ENCODE data around the gene TNFSF12.
A peak's percentile ranks its signal among the peaks of the same experiment; 100 is the strongest.

TNFSF12 gene

DNA sequence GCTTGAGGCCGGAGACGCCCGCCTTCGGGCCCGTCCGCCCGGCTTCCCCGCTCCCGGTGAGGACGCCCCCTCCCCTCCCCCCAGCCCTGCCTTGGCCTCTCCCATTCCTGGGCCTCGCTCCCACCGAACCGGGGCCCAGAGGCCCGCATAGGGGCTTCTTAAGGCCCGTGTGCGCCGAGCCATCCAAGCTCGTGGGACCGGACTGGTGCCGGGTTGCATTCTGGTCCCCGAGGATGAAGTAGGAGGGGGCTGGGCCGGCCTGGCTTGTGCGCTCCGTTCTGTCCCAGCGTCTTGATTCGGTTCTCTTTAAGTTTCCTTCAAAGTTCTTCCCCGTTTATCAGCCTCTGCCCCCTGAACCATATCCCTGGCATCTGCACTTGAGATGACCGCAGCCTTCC is 13.3 kb downstream of the TNFSF12 start:
- no peak for DNase-seq (ENCODE audit: insufficient read length, low spot score)
- peak; percentile 55 for FAIRE-seq

DNA sequence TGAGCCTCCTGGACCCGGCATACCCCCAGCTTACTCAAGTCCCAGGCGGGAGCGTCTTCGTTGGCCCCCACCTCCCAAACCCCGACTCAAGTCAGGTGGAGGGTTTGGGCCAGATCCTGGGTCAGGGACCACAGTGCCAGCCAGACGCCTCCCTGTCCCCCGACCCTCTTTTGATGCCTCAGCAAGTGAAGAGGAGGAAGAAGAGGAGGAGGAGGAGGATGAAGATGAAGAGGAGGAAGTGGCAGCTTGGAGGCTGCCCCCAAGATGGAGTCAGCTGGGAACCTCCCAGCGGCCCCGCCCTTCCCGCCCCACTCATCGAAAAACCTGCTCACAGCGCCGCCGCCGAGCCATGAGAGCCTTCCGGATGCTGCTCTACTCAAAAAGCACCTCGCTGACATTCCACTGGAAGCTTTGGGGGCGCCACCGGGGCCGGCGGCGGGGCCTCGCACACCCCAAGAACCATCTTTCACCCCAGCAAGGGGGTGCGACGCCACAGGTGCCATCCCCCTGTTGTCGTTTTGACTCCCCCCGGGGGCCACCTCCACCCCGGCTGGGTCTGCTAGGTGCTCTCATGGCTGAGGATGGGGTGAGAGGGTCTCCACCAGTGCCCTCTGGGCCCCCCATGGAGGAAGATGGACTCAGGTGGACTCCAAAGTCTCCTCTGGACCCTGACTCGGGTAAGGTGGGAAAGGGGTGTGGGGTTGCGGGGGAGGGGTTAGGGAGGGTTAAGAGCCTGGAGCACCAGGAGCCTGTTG is 14.4 kb downstream of the TNFSF12 start:
- DNase-seq (ENCODE audit: insufficient read length, low spot score), result no peak
- no peak for FAIRE-seq

DNA sequence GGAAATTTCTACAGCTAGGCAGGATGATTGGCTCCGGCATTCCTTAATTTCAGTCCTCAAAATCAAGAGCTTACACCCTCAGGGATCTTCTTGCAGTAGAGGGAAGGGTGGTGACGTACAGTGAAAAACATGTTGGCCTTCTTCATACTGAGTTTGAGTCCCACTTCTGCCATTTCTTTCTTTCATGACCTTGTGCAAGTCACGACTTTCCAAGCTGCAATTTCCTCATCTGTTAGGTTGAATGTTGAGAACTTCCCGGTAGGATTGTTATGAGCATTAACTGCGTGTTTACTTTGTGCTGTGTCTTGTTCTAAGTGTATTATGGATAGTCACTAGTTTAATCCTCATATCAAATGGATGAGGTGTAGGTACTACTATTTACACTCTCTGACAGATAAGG is 20.7 kb downstream of the TNFSF12 start:
- DNase-seq (ENCODE audit: insufficient read length, low spot score), result no peak
- no peak for FAIRE-seq

GRCh38 chr17:7570351-7570750 is 21.5 kb downstream of the TNFSF12 start:
- FAIRE-seq, result no peak
- DNase-seq (ENCODE audit: insufficient read length, low spot score), result no peak

- peak; percentile 100 for FAIRE-seq
- DNase-seq (ENCODE audit: insufficient read length, low spot score), result no peak
Measured at GRCh38 chr17:7572338-7572587, 23.4 kb downstream of the TNFSF12 start.

GRCh38 chr17:7572588-7573323 is 23.9 kb downstream of the TNFSF12 start:
- FAIRE-seq (no peak), DNase-seq (ENCODE audit: insufficient read length, low spot score) (peak; percentile 91)

DNA sequence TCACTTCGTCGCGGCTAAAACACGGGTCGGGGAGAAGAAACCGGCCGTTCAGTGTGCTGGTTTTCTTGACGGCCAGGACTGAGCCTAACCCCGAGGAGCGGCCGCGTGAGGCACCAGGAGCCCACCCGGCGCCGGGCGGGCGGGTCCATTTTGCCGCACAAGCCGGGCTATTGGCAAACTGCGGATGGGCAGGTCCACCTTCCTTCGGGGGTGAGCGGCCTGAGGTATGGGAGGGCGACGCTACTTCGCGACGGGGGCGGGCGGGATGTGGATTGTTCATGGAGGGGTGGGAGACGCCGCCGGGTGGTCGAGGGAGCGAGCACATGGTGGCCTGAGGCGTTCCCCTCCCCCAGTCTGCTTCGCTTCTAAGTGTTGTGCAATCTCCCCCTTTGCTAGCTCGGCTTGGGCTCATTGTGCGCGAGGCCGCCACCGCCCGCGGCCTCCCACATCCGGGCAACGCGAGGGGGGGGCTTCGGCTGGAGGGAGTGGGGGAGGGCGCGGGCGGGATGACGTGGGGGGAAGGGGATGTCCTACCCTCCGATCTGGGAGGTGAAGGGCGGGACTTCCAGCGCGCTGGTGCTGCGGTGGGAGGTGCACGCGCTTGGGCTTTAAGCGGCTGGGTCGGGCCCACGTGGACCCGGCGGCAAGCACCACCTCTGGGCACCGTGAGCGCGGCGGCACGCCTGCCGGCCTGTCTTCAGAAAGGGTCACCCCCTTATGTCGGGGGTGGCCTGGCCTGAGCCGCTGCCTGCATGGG is 24.6 kb downstream of the TNFSF12 start:
- peak; percentile 63 for DNase-seq (ENCODE audit: insufficient read length, low spot score)
- FAIRE-seq, result peak; percentile 86

- no peak for FAIRE-seq
- no peak for DNase-seq (ENCODE audit: insufficient read length, low spot score)
Measured at GRCh38 chr17:7574176-7574953, 25.5 kb downstream of the TNFSF12 start.

GRCh38 chr17:7575481-7575883 is 26.6 kb downstream of the TNFSF12 start:
- FAIRE-seq (no peak), DNase-seq (ENCODE audit: insufficient read length, low spot score) (no peak)

GRCh38 chr17:7575959-7576358 is 27.1 kb downstream of the TNFSF12 start:
- FAIRE-seq (no peak), DNase-seq (ENCODE audit: insufficient read length, low spot score) (no peak)

GRCh38 chr17:7576432-7576937 is 27.6 kb downstream of the TNFSF12 start:
- DNase-seq (ENCODE audit: insufficient read length, low spot score) (no peak), FAIRE-seq (no peak)

DNA sequence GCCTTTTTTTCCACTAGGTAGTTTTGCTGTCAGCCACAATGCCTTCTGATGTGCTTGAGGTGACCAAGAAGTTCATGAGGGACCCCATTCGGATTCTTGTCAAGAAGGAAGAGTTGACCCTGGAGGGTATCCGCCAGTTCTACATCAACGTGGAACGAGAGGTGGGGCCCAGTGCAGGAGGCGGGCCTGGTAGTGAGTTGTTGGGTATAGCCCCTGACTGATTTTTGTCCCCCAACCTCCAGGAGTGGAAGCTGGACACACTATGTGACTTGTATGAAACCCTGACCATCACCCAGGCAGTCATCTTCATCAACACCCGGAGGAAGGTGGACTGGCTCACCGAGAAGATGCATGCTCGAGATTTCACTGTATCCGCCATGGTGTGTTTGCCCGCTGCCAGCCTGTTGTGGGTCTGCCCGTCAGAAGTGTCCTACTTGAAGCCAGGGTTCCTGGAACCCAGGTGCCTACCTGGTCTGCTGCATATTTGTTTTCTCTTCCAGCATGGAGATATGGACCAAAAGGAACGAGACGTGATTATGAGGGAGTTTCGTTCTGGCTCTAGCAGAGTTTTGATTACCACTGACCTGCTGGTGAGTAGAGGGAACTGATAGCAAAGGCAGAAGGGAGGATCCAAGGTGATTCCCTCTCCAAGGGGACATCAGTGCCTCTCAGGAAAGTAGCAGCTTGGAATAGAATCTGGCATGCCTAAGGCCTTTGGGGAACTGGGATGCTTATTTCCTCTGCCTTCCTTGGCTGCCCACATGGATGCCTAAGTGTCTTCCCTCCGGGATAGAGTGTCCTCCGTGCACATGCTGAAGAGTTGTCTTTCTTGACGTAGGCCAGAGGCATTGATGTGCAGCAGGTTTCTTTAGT is 28.7 kb downstream of the TNFSF12 start:
- FAIRE-seq, result no peak
- no peak for DNase-seq (ENCODE audit: insufficient read length, low spot score)

DNA sequence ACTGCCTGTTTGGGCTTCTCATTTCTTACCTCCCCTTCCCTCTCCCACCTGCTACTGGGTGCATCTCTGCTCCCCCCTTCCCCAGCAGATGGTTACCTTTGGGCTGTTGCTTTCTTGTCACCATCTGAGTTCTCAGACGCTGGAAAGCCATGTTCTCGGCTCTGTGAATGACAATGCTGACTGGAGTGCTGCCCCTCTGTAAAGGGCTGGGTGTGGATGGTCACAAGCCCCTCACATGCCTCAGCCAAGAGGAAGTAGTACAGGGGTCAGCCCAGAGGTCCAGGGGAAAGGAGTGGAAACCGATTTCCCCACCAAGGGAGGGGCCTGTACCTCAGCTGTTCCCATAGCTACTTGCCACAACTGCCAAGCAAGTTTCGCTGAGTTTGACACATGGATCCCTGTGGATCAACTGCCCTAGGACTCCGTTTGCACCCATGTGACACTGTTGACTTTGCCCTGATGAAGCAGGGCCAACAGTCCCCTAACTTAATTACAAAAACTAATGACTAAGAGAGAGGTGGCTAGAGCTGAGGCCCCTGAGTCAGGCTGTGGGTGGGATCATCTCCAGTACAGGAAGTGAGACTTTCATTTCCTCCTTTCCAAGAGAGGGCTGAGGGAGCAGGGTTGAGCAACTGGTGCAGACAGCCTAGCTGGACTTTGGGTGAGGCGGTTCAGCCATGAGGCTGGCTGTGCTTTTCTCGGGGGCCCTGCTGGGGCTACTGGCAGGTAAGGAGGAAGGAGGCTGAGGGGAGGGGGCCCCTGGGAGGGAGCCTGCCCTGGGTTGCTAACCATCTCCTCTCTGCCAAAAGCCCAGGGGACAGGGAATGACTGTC is 30.4 kb downstream of the TNFSF12 start, which contains the start of gene CD68:
Gene CD68, plus strand, starts transcription at position 638 of the 833 bp plus-strand sequence. Its CDS starts 40 bp downstream, at position 678.
- DNase-seq (ENCODE audit: insufficient read length, low spot score) (peak; percentile 62), FAIRE-seq (peak; percentile 95)

DNA sequence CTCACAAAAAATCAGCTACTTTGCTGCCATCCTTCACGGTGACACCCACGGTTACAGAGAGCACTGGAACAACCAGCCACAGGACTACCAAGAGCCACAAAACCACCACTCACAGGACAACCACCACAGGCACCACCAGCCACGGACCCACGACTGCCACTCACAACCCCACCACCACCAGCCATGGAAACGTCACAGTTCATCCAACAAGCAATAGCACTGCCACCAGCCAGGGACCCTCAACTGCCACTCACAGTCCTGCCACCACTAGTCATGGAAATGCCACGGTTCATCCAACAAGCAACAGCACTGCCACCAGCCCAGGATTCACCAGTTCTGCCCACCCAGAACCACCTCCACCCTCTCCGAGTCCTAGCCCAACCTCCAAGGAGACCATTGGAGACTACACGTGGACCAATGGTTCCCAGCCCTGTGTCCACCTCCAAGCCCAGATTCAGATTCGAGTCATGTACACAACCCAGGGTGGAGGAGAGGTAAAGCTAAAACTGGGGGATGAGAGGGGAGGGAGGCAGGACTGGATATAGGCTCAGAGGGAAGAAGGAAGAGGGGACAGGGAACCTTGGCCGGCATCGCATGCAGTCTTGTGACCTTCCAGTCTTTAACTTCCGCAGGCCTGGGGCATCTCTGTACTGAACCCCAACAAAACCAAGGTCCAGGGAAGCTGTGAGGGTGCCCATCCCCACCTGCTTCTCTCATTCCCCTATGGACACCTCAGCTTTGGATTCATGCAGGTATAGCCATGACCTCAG is 31.2 kb downstream of the TNFSF12 start:
- FAIRE-seq, result peak; percentile 14

GRCh38 chr17:7580604-7581575 is 32.0 kb downstream of the TNFSF12 start:
- DNase-seq (ENCODE audit: insufficient read length, low spot score), result no peak
- FAIRE-seq, result no peak

More for the DNA sequence above, 31.2 kb downstream of the TNFSF12 start:
- DNase-seq (ENCODE audit: insufficient read length, low spot score), result no peak

DNA sequence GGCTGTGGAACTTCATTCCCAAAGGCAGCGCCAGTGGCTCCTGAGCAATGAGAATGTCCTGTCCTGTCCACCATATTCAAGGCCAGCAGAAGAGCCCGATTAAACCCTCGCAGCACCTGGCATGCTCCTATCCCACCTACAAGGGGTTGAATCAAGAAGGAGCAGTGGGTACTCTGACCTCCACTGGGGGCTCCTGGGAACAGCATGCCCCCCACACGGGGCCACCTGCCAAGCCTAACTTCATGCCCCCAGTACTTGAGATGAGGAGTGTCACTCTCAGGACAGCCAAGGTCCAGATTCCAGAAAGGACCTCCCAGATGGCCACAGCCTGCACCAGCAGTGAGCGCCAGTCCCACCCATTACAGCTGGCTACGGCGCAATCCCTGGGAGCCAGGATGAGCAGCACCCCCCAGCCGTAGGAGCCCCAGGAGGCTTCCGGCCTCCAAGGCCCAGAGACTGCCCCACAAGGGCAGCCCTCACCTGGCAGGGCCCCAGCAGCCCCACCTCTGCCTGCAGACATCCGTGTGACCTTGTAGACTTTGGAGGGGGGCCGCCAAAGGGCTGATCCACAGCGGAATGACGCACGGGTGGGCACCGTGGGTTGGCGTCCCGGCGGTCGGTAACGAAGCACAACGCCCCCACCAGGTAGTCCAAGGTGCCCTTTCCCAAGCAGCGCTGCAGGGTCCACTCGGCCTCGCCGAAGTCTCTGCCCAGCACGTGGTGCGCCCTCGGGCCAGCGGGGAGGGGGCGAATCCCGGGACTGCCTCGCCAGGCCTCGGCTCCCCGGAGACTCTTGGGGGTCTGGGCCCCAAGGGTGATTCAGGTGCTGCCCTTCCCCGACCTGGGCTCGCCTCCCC is 33.8 kb downstream of the TNFSF12 start:
- FAIRE-seq (no peak), DNase-seq (ENCODE audit: insufficient read length, low spot score) (no peak)

All from GM19239 (cell line).